OCI-LY1 (cell line): ENCODE results near the gene PRCD.

Source experiments
- EZH2 ChIP-seq: fragments of 200-600 bp; sonication (generic), shearing (Covaris generic); IDR thresholded peaks from 2 replicates; pipeline ENCODE4 v1.8.0; 2017; ENCODE audit warnings: borderline replicate concordance, mixed run types, mild to moderate bottlenecking, antibody characterized with exemption, low read length, moderate library complexity, mixed read lengths
- TF ChIP-seq, protein P1 (sequence below): fragments of 200-600 bp; sonication (generic), shearing (Covaris generic); IDR thresholded peaks from 2 replicates; pipeline ENCODE4 v1.5.1; 2017; ENCODE audit warnings: mild to moderate bottlenecking, antibody characterized with exemption, low read length, moderate library complexity, mixed read lengths

- TF ChIP-seq, protein P1, sequence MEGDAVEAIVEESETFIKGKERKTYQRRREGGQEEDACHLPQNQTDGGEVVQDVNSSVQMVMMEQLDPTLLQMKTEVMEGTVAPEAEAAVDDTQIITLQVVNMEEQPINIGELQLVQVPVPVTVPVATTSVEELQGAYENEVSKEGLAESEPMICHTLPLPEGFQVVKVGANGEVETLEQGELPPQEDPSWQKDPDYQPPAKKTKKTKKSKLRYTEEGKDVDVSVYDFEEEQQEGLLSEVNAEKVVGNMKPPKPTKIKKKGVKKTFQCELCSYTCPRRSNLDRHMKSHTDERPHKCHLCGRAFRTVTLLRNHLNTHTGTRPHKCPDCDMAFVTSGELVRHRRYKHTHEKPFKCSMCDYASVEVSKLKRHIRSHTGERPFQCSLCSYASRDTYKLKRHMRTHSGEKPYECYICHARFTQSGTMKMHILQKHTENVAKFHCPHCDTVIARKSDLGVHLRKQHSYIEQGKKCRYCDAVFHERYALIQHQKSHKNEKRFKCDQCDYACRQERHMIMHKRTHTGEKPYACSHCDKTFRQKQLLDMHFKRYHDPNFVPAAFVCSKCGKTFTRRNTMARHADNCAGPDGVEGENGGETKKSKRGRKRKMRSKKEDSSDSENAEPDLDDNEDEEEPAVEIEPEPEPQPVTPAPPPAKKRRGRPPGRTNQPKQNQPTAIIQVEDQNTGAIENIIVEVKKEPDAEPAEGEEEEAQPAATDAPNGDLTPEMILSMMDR = no peak
- TF ChIP-seq EZH2 = no peak
Observed at GRCh38 chr17:76543826-76544545, 4.1 kb downstream of the PRCD start.
